Esophagus muscularis mucosa (tissue), 4 donors: ENCODE data around the gene IL17B. TPM values are rescaled to one million over a fixed set of nuclear protein-coding genes. Genes with fewer than 3 reads are reported as not detected.

Source experiments
- DNase-seq: peaks from one replicate; pipeline ENCODE4 v3.0.0-alpha.2; 2017; ENCODE audit errors: extremely low spot score
- H3K27ac ChIP-seq, 4 donors: fragments of 200-600 bp; sonication (generic); replicated peaks in 1 of 4; 1 replicate in 3 of 4; 2 replicates in 1 of 4; pipeline ENCODE4 v1.5.1; 2016 to 2019; ENCODE audit warnings: mild to moderate bottlenecking in 1 of 4
- H3K27me3 ChIP-seq, 4 donors: fragments of 200-600 bp; sonication (generic); one replicate each; pipeline versions ENCODE4 v1.5.1 to v1.6.0; 2016 to 2019
- H3K36me3 ChIP-seq, 4 donors: fragments of 200-600 bp; sonication (generic); one replicate each; pipeline ENCODE4 v1.5.1; 2016 to 2019
- H3K4me1 ChIP-seq, 4 donors: fragments of 200-600 bp; sonication (generic); one replicate each; pipeline ENCODE4 v1.5.1; 2016 to 2019
- H3K4me3 ChIP-seq, 4 donors: fragments of 200-600 bp; sonication (generic); 1 replicate in 2 of 4; 2 replicates in 2 of 4; pipeline ENCODE4 v1.5.1; 2016 to 2019; ENCODE audit warnings: mild to moderate bottlenecking in 4 of 4, moderate library complexity in 1 of 4
- H3K9me3 ChIP-seq, 4 donors: fragments of 200-600 bp; sonication (generic); 1 replicate in 3 of 4; 2 replicates in 1 of 4; pipeline ENCODE4 v1.5.1; 2016 to 2019
- CTCF ChIP-seq, 3 experiments: fragments of 200-600 bp in 2 of 3; fragments of 450-650 bp in 1 of 3; sonication (generic) in 2 of 3; IDR thresholded peaks; one replicate each; pipeline ENCODE4 v1.5.1; 2017 to 2019; ENCODE audit warnings: antibody characterized with exemption in 3 of 3, mild to moderate bottlenecking in 2 of 3, moderate library complexity in 1 of 3
- EP300 ChIP-seq: sonication (generic); formaldehyde crosslinking; IDR thresholded peaks from one replicate; pipeline ENCODE4 v1.6.1; 2017; ENCODE audit warnings: antibody characterized with exemption
- POLR2A ChIP-seq: fragments of 450-650 bp; IDR thresholded peaks from one replicate; pipeline ENCODE4 v1.6.1; 2017; ENCODE audit warnings: antibody characterized with exemption, moderate library complexity, mild to moderate bottlenecking, low read depth
- POLR2AphosphoS5 ChIP-seq, 2 donors: sonication (generic); formaldehyde crosslinking; IDR thresholded peaks; one replicate each; pipeline ENCODE4 v1.6.1; 2017; ENCODE audit warnings: antibody characterized with exemption in 2 of 2
- WGBS: methylation state at CpG from one replicate; pipeline ENCODE4 v1.1.5; 2018; 5-methylcytosine and 5-hydroxymethylcytosine counted together
- intact Hi-C: fragments of 100-400 bp; cut with DNase I; formaldehyde crosslinking; loops from one replicate; pipeline ENCODE4 v1.15.1; 2023
- total RNA-seq, 4 donors: library from RNA; depleted of rRNA; stranded (reverse); fragments of >200 nt; gene quantifications; one replicate each; pipeline versions ENCODE4 v1.1.0 to v1.2.1, GENCODE V29; 2016

IL17B gene
- total RNA-seq, 4 donors from 2014 or later: 2.5 to 20.3 (median 8.0) TPM

GRCh38 chr5:149416987-149417710, 38.1 kb upstream of the IL17B start:
- H3K9me3 ChIP-seq: no peaks in the 10 kb centered on the region
- TF ChIP-seq CTCF (IDR thresholded peaks at IDR 0.05) (peak in 1 of 3 experiments; percentile 5), EP300 (no peak)
- peak overlapping the region; percentile 62 to 77 (median 68) for H3K4me3 ChIP-seq
- peaks cover 0 to 100% (median 74%) of the 10 kb centered on the region in 4 donors for H3K36me3 ChIP-seq
- no peak for DNase-seq
- H3K4me1 ChIP-seq: peaks cover 63 to 100% (median 96%) of the 10 kb centered on the region in 4 donors
- H3K27me3 ChIP-seq: no peaks in the 10 kb centered on the region
- peak overlapping the region; percentile 94 to 98 (median 96) for H3K27ac ChIP-seq
- WGBS: 19% methylated on average over 8 of the region's 8 CpGs
- intact Hi-C loops: no loop called here

- TF ChIP-seq POLR2AphosphoS5 (IDR thresholded peaks at IDR 0.05) (peak in 1 of 2 donors; percentile 59), EP300 (no peak)
- Histone ChIP-seq H3K9me3 (no peaks in the 10 kb centered on the region), H3K27ac (peak overlapping the region; percentile 94 to 98 (median 96)), H3K36me3 (peaks cover 0 to 99% (median 78%) of the 10 kb centered on the region in 4 donors), H3K4me1 (peaks cover 46 to 87% (median 81%) of the 10 kb centered on the region in 4 donors), H3K27me3 (no peaks in the 10 kb centered on the region), H3K4me3 (peak overlapping the region; percentile 62 to 77 (median 68))
- WGBS: 38% methylated on average over 4 of the region's 10 CpGs
- no peak for DNase-seq
- intact Hi-C loops: no loop called here
Observed at GRCh38 chr5:149415066-149415967, 36.2 kb upstream of the IL17B start.

DNA sequence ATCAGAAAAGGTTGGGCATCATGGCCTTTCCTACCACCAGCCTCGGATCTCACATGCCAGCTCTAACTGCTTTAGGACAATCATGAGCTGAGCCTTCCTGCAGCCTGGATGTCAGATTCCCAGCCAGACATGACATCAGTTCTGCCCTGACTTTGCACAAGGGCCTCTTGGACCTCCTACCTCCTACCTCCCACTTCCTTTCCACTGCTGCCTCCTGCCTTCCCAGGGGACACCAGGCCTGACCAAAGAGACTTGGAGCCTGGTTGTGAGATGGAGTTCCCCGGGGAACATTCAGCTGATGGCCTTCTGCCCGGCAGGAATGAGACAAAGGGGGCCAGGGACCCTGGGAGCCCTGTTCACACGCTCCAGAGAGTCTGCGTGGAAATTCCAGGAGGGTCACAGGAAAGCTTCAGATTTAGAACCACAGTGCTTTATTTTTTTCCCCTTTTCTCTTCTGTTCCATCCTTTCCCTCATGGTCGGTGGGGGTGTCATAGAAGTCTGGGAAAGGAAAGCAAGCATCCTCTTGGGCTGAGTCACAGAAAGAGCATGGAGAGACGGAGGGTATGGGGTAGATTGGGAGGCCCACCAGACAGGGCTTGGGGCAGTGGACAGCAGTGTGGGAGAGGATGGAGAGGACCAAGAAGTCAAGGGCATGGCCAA, 35.4 kb upstream of the IL17B start:
- H3K9me3 ChIP-seq: no peaks in the 10 kb centered on the region
- no peaks in the 10 kb centered on the region for H3K27me3 ChIP-seq
- H3K4me1 ChIP-seq: peaks cover 39 to 79% (median 73%) of the 10 kb centered on the region in 4 donors
- TF ChIP-seq POLR2A (no peak), CTCF (IDR thresholded peaks at IDR 0.05) (no peak), POLR2AphosphoS5 (IDR thresholded peaks at IDR 0.05) (peak in 1 of 2 donors; percentile 76), EP300 (no peak)
- no peak for DNase-seq
- intact Hi-C loops: no loop called here
- 27% methylated on average over 7 of the region's 7 CpGs for WGBS
- peak overlapping the region; percentile 62 to 77 (median 68) for H3K4me3 ChIP-seq
- peak overlapping the region; percentile 94 to 98 (median 96) for H3K27ac ChIP-seq
- peaks cover 0 to 99% (median 80%) of the 10 kb centered on the region in 4 donors for H3K36me3 ChIP-seq

- peaks cover 0 to 99% (median 81%) of the 10 kb centered on the region in 4 donors for H3K36me3 ChIP-seq
- no peak for DNase-seq
- H3K9me3 ChIP-seq: no peaks in the 10 kb centered on the region
- TF ChIP-seq POLR2AphosphoS5 (IDR thresholded peaks at IDR 0.05) (peak; percentile 46 to 50), POLR2A (no peak), EP300 (no peak), CTCF (IDR thresholded peaks at IDR 0.05) (no peak)
- WGBS: 45% methylated on average over 16 of the region's 16 CpGs
- peak overlapping the region; percentile 62 to 77 (median 68) for H3K4me3 ChIP-seq
- intact Hi-C loops: no loop called here
- no peaks in the 10 kb centered on the region for H3K27me3 ChIP-seq
- peak overlapping the region; percentile 94 to 98 (median 96) for H3K27ac ChIP-seq
- H3K4me1 ChIP-seq: peaks cover 33 to 70% (median 64%) of the 10 kb centered on the region in 4 donors
Observed at GRCh38 chr5:149413477-149414210, 34.6 kb upstream of the IL17B start.
